ENCODE data around the gene MAD1L1.

- TF ChIP-seq POLR2A (IDR thresholded peaks at IDR 0.05; ENCODE audit: low read depth, low read length): no peak
- TF ChIP-seq, protein P1, sequence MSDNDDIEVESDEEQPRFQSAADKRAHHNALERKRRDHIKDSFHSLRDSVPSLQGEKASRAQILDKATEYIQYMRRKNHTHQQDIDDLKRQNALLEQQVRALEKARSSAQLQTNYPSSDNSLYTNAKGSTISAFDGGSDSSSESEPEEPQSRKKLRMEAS (IDR thresholded peaks at IDR 0.05; ENCODE audit: insufficient read depth, insufficient read length): no peak
- TF ChIP-seq, protein P2, sequence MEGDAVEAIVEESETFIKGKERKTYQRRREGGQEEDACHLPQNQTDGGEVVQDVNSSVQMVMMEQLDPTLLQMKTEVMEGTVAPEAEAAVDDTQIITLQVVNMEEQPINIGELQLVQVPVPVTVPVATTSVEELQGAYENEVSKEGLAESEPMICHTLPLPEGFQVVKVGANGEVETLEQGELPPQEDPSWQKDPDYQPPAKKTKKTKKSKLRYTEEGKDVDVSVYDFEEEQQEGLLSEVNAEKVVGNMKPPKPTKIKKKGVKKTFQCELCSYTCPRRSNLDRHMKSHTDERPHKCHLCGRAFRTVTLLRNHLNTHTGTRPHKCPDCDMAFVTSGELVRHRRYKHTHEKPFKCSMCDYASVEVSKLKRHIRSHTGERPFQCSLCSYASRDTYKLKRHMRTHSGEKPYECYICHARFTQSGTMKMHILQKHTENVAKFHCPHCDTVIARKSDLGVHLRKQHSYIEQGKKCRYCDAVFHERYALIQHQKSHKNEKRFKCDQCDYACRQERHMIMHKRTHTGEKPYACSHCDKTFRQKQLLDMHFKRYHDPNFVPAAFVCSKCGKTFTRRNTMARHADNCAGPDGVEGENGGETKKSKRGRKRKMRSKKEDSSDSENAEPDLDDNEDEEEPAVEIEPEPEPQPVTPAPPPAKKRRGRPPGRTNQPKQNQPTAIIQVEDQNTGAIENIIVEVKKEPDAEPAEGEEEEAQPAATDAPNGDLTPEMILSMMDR (IDR thresholded peaks at IDR 0.05; ENCODE audit: extremely low read depth in 1 of 2, insufficient read depth in 1 of 2, low read depth in 1 of 2, low read length in 2 of 2): no peak
- TF ChIP-seq MYC (IDR thresholded peaks at IDR 0.05; ENCODE audit: low read depth, low read length): no peak
- no peak for TF ChIP-seq FOS (IDR thresholded peaks at IDR 0.05; ENCODE audit: borderline replicate concordance, insufficient read depth, low read length)
- no peak for TF ChIP-seq POLR2AphosphoS5 (IDR thresholded peaks at IDR 0.05; ENCODE audit: insufficient read depth, low read depth, low read length)
- no peak for TF ChIP-seq EZH2 (IDR thresholded peaks at IDR 0.05; ENCODE audit: borderline replicate concordance, low read depth, low read length, severe bottlenecking)
Observed at GRCh38 chr7:1950066-1950451, 282.7 kb downstream of the MAD1L1 start.
